ENCODE results near the gene IL22RA1.

Gene IL22RA1

DNA sequence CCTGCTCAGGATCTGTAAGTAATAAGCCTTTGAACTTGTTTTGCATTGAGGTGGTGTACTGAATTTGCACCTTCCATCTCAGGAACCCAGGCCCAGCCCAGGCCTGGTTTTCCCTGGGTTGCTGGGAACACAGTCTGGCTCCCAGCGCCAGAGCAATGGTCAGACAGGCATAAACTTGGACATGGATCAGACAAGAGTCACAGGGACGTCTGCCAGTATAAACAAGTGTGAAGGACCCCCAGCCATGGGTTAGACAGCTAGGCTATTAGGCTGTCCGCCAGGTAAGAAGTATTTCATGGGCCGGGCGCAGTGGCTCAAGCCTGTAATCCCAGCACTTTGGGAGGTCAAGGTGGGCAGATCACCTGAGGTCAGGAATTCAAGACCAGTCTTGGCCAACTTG, 38.7 kb upstream of the IL22RA1 start:
- Histone ChIP-seq H2AFZ (ENCODE audit: low read depth, low read length, severe bottlenecking) (no peak overlapping the region), H3K9me2 (replicated peaks; ENCODE audit: insufficient read depth, low read length) (no peaks in the 10 kb centered on the region), H3K27ac (ENCODE audit: low read depth, low read length) (peak overlapping the region; percentile 8; the same call in 1 of the 2 replicates), H3K9me3 (ENCODE audit: insufficient read depth, low read length) (no peaks in the 10 kb centered on the region), H4K20me1 (ENCODE audit: low read depth, low read length) (peaks cover 8% of the 10 kb centered on the region; the same call in 1 of the 2 replicates), H3K27me3 (ENCODE audit: low read length) (no peaks in the 10 kb centered on the region), H3K79me2 (ENCODE audit: insufficient read depth, low read length) (peaks cover 100% of the 10 kb centered on the region), H3K4me3 (ENCODE audit: insufficient read depth, low read length, poor library complexity, severe bottlenecking) (no peak overlapping the region), H3F3A (ENCODE audit: insufficient read depth) (peaks cover 14% of the 10 kb centered on the region), H3K36me3 (ENCODE audit: low read length) (peaks cover 29% of the 10 kb centered on the region), H3K9ac (ENCODE audit: low read length) (0 out of 2 replicates have a peak overlapping the region, but pooled peaks have one; percentile 14), H3K4me2 (ENCODE audit: low read depth, low read length, poor library complexity, severe bottlenecking) (peak overlapping the region; percentile 21)
- TF ChIP-seq CTCF (IDR thresholded peaks at IDR 0.05; ENCODE audit: insufficient read depth, low read length, poor library complexity, severe bottlenecking) = no peak
- no peak for TF ChIP-seq EZH2phosphoT487 (conservative IDR thresholded peaks at IDR 0.05; ENCODE audit: low read length)

DNA sequence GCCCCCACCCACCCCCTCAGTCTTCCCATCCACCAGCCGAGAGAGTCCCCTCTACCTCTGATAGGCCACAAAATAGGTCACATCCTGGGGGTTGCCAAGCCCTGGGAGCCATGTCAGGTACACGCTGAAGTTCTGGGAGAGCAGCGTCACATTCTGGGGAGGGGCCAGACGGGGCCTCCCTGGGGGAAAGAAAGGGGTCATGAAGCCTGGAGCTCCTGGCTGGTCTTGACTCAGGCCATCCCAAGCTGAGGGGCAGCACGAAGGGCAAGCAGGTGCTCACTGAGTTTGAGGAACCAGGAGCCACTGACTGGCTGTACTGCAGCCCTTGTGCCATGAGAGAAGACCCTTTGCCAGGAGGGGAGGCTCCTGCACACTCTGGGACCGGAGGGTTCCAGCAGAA, 37.7 kb upstream of the IL22RA1 start:
- H3K9me2 ChIP-seq (replicated peaks; ENCODE audit: insufficient read depth, low read length) = no peaks in the 10 kb centered on the region
- no peaks in the 10 kb centered on the region for H3K9me3 ChIP-seq (ENCODE audit: insufficient read depth, low read length)
- no peaks in the 10 kb centered on the region for H3K27me3 ChIP-seq (ENCODE audit: low read length)
- peaks cover 23% of the 10 kb centered on the region for H3F3A ChIP-seq (ENCODE audit: insufficient read depth)
- H3K79me2 ChIP-seq (ENCODE audit: insufficient read depth, low read length) = peaks cover 100% of the 10 kb centered on the region
- no peak overlapping the region for H2AFZ ChIP-seq (ENCODE audit: low read depth, low read length, severe bottlenecking)
- H3K4me2 ChIP-seq (ENCODE audit: low read depth, low read length, poor library complexity, severe bottlenecking) = peak overlapping the region; percentile 21
- peak overlapping the region; percentile 8; the same call in 1 of the 2 replicates for H3K27ac ChIP-seq (ENCODE audit: low read depth, low read length)
- peaks cover 34% of the 10 kb centered on the region for H3K36me3 ChIP-seq (ENCODE audit: low read length)
- peak overlapping the region; percentile 13; the same call in 1 of the 2 replicates for H3K9ac ChIP-seq (ENCODE audit: low read length)
- TF ChIP-seq EZH2phosphoT487 (conservative IDR thresholded peaks at IDR 0.05; ENCODE audit: low read length) = no peak
- no peak for TF ChIP-seq CTCF (IDR thresholded peaks at IDR 0.05; ENCODE audit: insufficient read depth, low read length, poor library complexity, severe bottlenecking)
- no peak overlapping the region for H3K4me3 ChIP-seq (ENCODE audit: insufficient read depth, low read length, poor library complexity, severe bottlenecking)
- H4K20me1 ChIP-seq (ENCODE audit: low read depth, low read length) = peaks cover 11% of the 10 kb centered on the region; the same call in 1 of the 2 replicates

GRCh38 chr1:24179251-24179840, 36.4 kb upstream of the IL22RA1 start:
- peaks cover 37% of the 10 kb centered on the region for H3K36me3 ChIP-seq (ENCODE audit: low read length)
- TF ChIP-seq CTCF (IDR thresholded peaks at IDR 0.05; ENCODE audit: insufficient read depth, low read length, poor library complexity, severe bottlenecking) = no peak
- TF ChIP-seq EZH2phosphoT487 (conservative IDR thresholded peaks at IDR 0.05; ENCODE audit: low read length) = no peak

More at GRCh38 chr1:24179251-24179840, 36.4 kb upstream of the IL22RA1 start:
- peaks cover 100% of the 10 kb centered on the region for H3K79me2 ChIP-seq (ENCODE audit: insufficient read depth, low read length)
- no peak overlapping the region; the same call in 1 of the 2 replicates for H3K9ac ChIP-seq (ENCODE audit: low read length)
- H3F3A ChIP-seq (ENCODE audit: insufficient read depth) = peaks cover 22% of the 10 kb centered on the region
- H2AFZ ChIP-seq (ENCODE audit: low read depth, low read length, severe bottlenecking) = no peak overlapping the region
- no peaks in the 10 kb centered on the region for H3K9me2 ChIP-seq (replicated peaks; ENCODE audit: insufficient read depth, low read length)
- H3K27me3 ChIP-seq (ENCODE audit: low read length) = no peaks in the 10 kb centered on the region
- H3K4me2 ChIP-seq (ENCODE audit: low read depth, low read length, poor library complexity, severe bottlenecking) = peak overlapping the region; percentile 15
- H3K27ac ChIP-seq (ENCODE audit: low read depth, low read length) = peak overlapping the region; percentile 15; the same call in 1 of the 2 replicates
- H3K9me3 ChIP-seq (ENCODE audit: insufficient read depth, low read length) = no peaks in the 10 kb centered on the region
- H3K4me3 ChIP-seq (ENCODE audit: insufficient read depth, low read length, poor library complexity, severe bottlenecking) = no peak overlapping the region
- peaks cover 14% of the 10 kb centered on the region; the same call in 1 of the 2 replicates for H4K20me1 ChIP-seq (ENCODE audit: low read depth, low read length)
